Mesendoderm (in vitro differentiated cells): Measurements from ENCODE around the gene PBX4. TPM values are rescaled to one million over a fixed set of nuclear protein-coding genes. Genes with fewer than 3 reads are reported as not detected.
A peak's percentile ranks its signal among the peaks of the same experiment; 100 is the strongest.
"Not testable (repeated sequence)": the region's sequence is repeated elsewhere in the genome, so short reads cannot be mapped to it uniquely, and the experiment has no call there.

Experiments used
- DNase-seq: peaks from one replicate; pipeline ENCODE4 v3.0.0; 2013
- H2AK5ac ChIP-seq: 2 replicates; pipeline ENCODE4 v1.6.1; 2013; ENCODE audit warnings: low read length, inconsistent platforms
- H2BK120ac ChIP-seq: 2 replicates; pipeline ENCODE4 v1.6.1; 2013; ENCODE audit warnings: low read depth, mild to moderate bottlenecking, low read length, moderate library complexity, mixed read lengths
- H2BK15ac ChIP-seq: replicated peaks from 2 replicates; pipeline ENCODE4 v1.6.1; 2013; ENCODE audit warnings: low read depth, mild to moderate bottlenecking, moderate library complexity
- H2BK5ac ChIP-seq: 2 replicates; pipeline ENCODE4 v1.6.1; 2013; ENCODE audit warnings: low read length, inconsistent platforms
- H3K18ac ChIP-seq: 2 replicates; pipeline ENCODE4 v1.6.1; 2013; ENCODE audit warnings: mild to moderate bottlenecking, low read length, mixed read lengths
- H3K23ac ChIP-seq: one replicate; pipeline ENCODE4 v1.6.1; 2013; ENCODE audit warnings: low read length
- H3K27ac ChIP-seq: 2 replicates; pipeline ENCODE4 v1.5.1; 2013; ENCODE audit warnings: low read depth, mild to moderate bottlenecking, inconsistent platforms, low read length, moderate library complexity
- H3K27me3 ChIP-seq: 2 replicates; pipeline ENCODE4 v1.6.1; 2013; ENCODE audit warnings: low read length, control low read depth, mild to moderate bottlenecking, inconsistent platforms; ENCODE audit not compliant: insufficient read depth, poor library complexity
- H3K36me3 ChIP-seq: 2 replicates; pipeline ENCODE4 v1.6.1; 2013; ENCODE audit warnings: low read length, inconsistent platforms; ENCODE audit not compliant: control insufficient read depth, insufficient read depth
- H3K4ac ChIP-seq: one replicate; pipeline ENCODE4 v1.6.1; 2013; ENCODE audit warnings: low read depth, mild to moderate bottlenecking, low read length, moderate library complexity
- H3K4me1 ChIP-seq: 2 replicates; pipeline ENCODE4 v1.6.1; 2013; ENCODE audit warnings: low read depth, low read length, inconsistent platforms; ENCODE audit not compliant: control insufficient read depth
- H3K4me2 ChIP-seq: 2 replicates; pipeline ENCODE4 v1.6.1; 2013; ENCODE audit warnings: low read length
- H3K4me3 ChIP-seq: 2 replicates; pipeline ENCODE4 v1.5.1; 2013; ENCODE audit warnings: mild to moderate bottlenecking, low read length
- H3K56ac ChIP-seq: one replicate; pipeline ENCODE4 v1.6.1; 2013; ENCODE audit warnings: low read length
- H3K79me1 ChIP-seq: 2 replicates; pipeline ENCODE4 v1.6.1; 2013; ENCODE audit warnings: low read length, inconsistent platforms
- H3K79me2 ChIP-seq: 2 replicates; pipeline ENCODE4 v1.6.1; 2013; ENCODE audit warnings: mild to moderate bottlenecking, low read length; ENCODE audit not compliant: control insufficient read depth, insufficient read depth
- H3K9ac ChIP-seq: 2 replicates; pipeline ENCODE4 v1.6.1; 2013; ENCODE audit warnings: low read length, inconsistent platforms
- H4K5ac ChIP-seq: one replicate; pipeline ENCODE4 v1.6.1; 2013; ENCODE audit warnings: low read length
- H4K8ac ChIP-seq: one replicate; pipeline ENCODE4 v1.6.1; 2013; ENCODE audit warnings: low read depth, mild to moderate bottlenecking, control low read depth, low read length, moderate library complexity
- WGBS: extraction: QIAGEN DNeasy Blood & Tissue Kit; methylation state at CpG from one replicate; pipeline ENCODE4 v1.1.7; 2013; ENCODE audit warnings: low lambda C conversion rate, missing lambda C conversion rate; ENCODE audit not compliant: insufficient coverage; ENCODE audit errors: extremely low coverage; 5-methylcytosine and 5-hydroxymethylcytosine counted together
- polyA plus RNA-seq, 2 experiments: library from polyadenylated mRNA; stranded (reverse); fragments of 200-250 nt; gene quantifications; one replicate each; pipeline ENCODE4 v1.2.3, GENCODE V29; 2013

The PBX4 gene, protein sequence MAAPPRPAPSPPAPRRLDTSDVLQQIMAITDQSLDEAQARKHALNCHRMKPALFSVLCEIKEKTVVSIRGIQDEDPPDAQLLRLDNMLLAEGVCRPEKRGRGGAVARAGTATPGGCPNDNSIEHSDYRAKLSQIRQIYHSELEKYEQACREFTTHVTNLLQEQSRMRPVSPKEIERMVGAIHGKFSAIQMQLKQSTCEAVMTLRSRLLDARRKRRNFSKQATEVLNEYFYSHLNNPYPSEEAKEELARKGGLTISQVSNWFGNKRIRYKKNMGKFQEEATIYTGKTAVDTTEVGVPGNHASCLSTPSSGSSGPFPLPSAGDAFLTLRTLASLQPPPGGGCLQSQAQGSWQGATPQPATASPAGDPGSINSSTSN
- 1.0 TPM for polyA plus RNA-seq (2013, experiment 1 of 2)
- 1.2 TPM for polyA plus RNA-seq (2013, experiment 2 of 2)

DNA sequence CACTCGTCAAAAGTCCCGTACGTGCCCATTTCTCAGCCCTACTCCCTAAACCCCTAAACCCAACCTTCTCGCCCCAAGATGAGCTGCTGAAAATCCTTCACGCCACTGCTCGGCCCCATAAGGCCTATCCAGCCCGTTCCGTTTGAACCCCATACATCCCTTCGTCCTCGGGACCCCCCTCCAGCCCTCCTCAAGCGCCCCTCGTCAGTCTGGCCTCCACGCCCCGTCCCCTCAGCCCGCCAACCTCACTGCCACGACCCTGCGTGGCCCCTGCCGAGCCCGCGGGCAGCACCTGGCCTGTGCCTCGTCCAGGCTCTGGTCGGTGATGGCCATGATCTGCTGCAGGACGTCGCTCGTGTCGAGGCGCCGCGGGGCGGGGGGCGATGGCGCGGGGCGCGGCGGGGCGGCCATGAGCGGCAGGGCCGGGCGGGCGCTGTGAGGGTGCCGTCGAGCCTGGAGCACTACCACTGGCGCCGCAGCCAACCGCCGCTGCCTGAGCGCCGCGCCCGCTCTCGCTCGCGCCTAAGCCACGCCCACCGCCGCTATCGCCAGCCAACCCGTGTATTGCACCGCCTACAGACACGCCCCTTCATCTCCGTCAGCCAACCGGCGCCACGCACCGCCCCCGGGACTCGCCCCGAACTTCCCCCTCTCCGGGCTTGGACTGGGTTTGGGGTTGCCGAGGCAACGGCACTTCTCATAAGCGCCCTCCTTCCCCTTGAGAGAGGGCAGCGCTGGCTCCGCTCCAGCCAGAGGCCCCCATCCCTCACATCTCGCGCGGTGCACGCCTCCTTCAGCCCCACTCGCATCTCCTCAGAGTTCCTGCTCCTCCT is at the start of gene PBX4:
PBX4 (minus strand) TSS at position 469 of the 833 bp plus-strand sequence; CDS start at position 411, 58 bp downstream.
- Histone ChIP-seq H2BK5ac (no peak within 1 kb of the TSS), H3K4me2 (peak within 1 kb of the TSS; percentile 68), H3K36me3 (no peaks in the 10 kb centered on the region), H3K23ac (no peak within 1 kb of the TSS), H3K27ac (no peak within 1 kb of the TSS), H3K4ac (no peak within 1 kb of the TSS), H4K5ac (no peak within 1 kb of the TSS), H3K79me1 (no peaks in the 10 kb centered on the region), H3K56ac (peak within 1 kb of the TSS; percentile 96), H3K79me2 (no peaks in the 10 kb centered on the region), H2BK15ac (no peak within 1 kb of the TSS), H3K27me3 (no peaks in the 10 kb centered on the region), H3K4me1 (no peaks in the 10 kb centered on the region), H3K9ac (peak within 1 kb of the TSS; percentile 81), H2AK5ac (no peak within 1 kb of the TSS), H4K8ac (no peak within 1 kb of the TSS), H2BK120ac (no peak within 1 kb of the TSS), H3K4me3 (peak within 1 kb of the TSS; percentile 30), H3K18ac (no peak within 1 kb of the TSS)
- peak; percentile 98 for DNase-seq
- no CpG with 5 or more reads among the region's 80 CpGs for WGBS

DNA sequence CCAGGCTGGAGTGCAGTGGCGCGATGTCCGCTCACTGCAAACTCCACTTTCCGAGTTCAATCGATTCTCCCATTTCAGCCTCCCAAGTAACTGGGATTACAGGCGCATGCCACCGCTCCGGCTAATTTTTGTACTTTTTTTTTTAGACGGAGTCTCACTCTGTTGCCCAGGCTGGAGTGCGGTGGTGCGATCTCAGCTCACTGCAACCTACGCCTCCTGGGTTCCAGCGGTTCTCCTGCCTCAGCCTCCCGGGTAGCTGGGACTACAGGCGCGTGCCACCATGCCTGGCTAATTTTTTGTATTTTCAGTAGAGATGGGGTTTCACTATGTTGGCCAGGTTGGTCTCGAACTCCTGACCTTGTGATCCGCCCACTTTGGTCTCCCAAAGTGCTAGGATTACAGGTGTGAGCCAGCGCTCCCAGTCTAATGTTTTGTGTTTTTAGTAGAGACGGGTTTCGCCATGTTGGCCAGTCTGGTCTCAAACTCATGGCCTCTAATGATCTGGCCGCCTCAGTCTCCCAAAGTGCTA is 47.0 kb upstream of the PBX4 start:
- H2BK120ac ChIP-seq, H4K8ac ChIP-seq, H4K5ac ChIP-seq, H2AK5ac ChIP-seq, H3K4ac ChIP-seq, H2BK5ac ChIP-seq, H3K27ac ChIP-seq, H3K23ac ChIP-seq, H3K36me3 ChIP-seq, H3K4me3 ChIP-seq, H3K18ac ChIP-seq, H2BK15ac ChIP-seq, H3K27me3 ChIP-seq, H3K4me1 ChIP-seq, H3K4me2 ChIP-seq, DNase-seq, H3K9ac ChIP-seq, H3K56ac ChIP-seq: not testable (repeated sequence)
- Histone ChIP-seq H3K79me2 (peaks cover 32% of the 10 kb centered on the region), H3K79me1 (peaks cover 18% of the 10 kb centered on the region)
- no CpG with 5 or more reads among the region's 22 CpGs for WGBS

DNA sequence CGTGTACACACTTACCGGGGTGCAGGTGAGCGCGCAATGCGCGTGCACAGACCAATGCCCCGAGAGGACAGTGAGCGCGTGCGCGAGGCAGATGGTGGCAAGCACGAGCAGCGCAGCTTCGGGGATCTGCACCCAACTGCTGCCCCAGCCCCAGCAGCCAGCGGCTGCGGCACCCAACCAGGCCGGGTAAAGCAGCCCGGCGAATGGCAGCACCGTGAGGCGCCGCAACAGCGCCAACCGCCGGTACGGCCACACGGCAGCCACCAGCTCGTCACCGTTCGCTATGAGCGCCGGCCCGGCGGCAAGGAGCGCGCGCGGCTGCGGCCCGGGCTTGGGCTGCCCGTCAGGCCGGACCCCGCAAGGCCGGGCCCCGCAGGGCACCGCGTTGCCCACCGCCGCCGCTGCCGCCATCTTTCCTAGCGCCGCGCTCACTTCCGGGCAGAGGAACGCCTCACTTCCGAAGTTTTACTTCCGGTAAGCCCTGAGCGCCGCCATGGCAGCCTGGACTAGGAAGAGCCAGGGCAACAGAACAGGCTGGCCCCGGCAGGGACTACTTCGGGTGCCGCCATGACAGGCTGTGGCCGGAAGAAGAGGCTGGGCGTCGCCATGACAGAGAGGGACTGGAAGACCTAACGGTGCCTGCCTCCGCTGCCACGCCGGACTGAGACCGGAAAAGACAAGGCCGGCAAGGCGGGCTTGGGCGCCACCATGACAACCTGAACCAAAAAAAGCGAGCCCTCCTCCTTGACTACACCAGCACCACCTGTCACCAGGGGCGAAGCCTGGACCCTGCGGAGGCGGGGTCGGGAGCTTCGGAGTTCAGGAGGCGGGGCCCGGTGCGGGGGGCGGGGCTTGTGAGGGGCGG is 45.0 kb upstream of the PBX4 start, which contains the start of gene ATP13A1:
ATP13A1 (minus strand) TSS at position 421 of the 865 bp plus-strand sequence; CDS start at position 411, 10 bp downstream.
- Histone ChIP-seq H3K4me3 (peak within 1 kb of the TSS; percentile 90), H3K36me3 (peaks cover 7% of the 10 kb centered on the region), H3K23ac (peak within 1 kb of the TSS; percentile 99), H3K79me1 (peaks cover 23% of the 10 kb centered on the region), H3K56ac (peak within 1 kb of the TSS; percentile 98), H3K4me1 (peaks cover 4% of the 10 kb centered on the region), H2BK15ac (no peak within 1 kb of the TSS), H2AK5ac (peak within 1 kb of the TSS; percentile 52), H3K79me2 (peaks cover 28% of the 10 kb centered on the region), H3K4ac (peak within 1 kb of the TSS; percentile 46), H3K18ac (peak within 1 kb of the TSS; percentile 72), H3K9ac (peak within 1 kb of the TSS; percentile 94), H4K8ac (no peak within 1 kb of the TSS), H2BK5ac (peak within 1 kb of the TSS; percentile 7), H3K4me2 (peak within 1 kb of the TSS; percentile 42), H4K5ac (no peak within 1 kb of the TSS), H3K27me3 (no peaks in the 10 kb centered on the region), H3K27ac (peak within 1 kb of the TSS; percentile 69), H2BK120ac (no peak within 1 kb of the TSS)
- no CpG with 5 or more reads among the region's 85 CpGs for WGBS
- peak; percentile 98 for DNase-seq

DNA sequence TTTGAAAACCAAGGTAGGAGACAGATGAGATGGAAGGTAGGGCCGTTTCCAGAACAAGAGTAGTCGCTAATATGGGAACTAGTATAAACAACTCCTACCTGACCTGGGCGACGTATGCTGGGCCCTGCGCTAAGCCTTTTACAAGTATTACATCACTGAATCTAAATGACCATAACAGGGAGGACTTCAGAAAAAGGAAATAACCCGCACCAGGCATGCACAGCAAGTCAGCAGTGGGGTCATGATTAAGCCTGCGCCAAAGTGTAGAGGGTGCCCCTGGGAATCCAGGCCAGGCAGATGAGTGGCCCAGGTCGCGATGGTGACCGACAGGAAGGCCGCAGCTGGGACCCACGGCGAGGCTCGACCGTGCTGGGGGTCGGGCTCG is 44.4 kb upstream of the PBX4 start:
- Histone ChIP-seq H2BK15ac (no peak overlapping the region), H3K4me1 (peaks cover 4% of the 10 kb centered on the region), H3K27me3 (no peaks in the 10 kb centered on the region), H4K8ac (no peak overlapping the region), H3K36me3 (peaks cover 11% of the 10 kb centered on the region), H3K56ac (peak overlapping the region; percentile 98), H2AK5ac (peak overlapping the region; percentile 52), H2BK5ac (no peak overlapping the region), H2BK120ac (no peak overlapping the region), H3K18ac (no peak overlapping the region), H4K5ac (no peak overlapping the region), H3K27ac (no peak overlapping the region), H3K4me2 (peak overlapping the region; percentile 19), H3K79me1 (peaks cover 25% of the 10 kb centered on the region), H3K23ac (peak overlapping the region; percentile 99), H3K79me2 (peaks cover 28% of the 10 kb centered on the region), H3K9ac (peak overlapping the region; percentile 94), H3K4ac (peak overlapping the region; percentile 46), H3K4me3 (peak overlapping the region; percentile 90)
- DNase-seq: no peak
- WGBS: no CpG with 5 or more reads among the region's 17 CpGs

DNA sequence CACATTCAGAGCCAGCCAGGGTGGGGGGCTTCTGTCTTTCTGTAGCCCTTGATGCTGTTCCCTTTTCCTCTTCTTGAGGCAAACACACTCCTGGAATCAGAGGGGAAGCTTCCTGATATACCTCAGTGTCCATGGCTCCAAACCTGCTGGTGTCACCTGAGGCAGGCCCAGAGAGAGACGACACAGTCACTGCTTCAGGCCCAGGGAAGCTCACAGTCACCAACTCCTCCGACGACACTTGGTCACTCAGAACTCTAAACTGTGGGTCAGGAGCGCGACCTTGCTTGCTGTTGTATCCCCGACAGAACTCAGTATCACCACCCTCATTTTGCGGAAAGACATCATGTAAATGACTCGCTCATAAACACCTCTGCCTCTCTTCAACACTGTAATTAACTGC is 43.9 kb upstream of the PBX4 start:
- no peak for DNase-seq
- Histone ChIP-seq H2BK5ac (no peak overlapping the region), H3K9ac (peak overlapping the region; percentile 94), H2BK15ac (no peak overlapping the region), H3K36me3 (peaks cover 13% of the 10 kb centered on the region), H2AK5ac (no peak overlapping the region), H4K8ac (no peak overlapping the region), H3K27me3 (no peaks in the 10 kb centered on the region), H3K4ac (no peak overlapping the region), H3K4me1 (peaks cover 4% of the 10 kb centered on the region), H3K79me2 (peaks cover 28% of the 10 kb centered on the region), H3K4me3 (no peak overlapping the region), H3K56ac (peak overlapping the region; percentile 98), H2BK120ac (no peak overlapping the region), H3K4me2 (peak overlapping the region; percentile 19), H3K18ac (no peak overlapping the region), H3K79me1 (peaks cover 25% of the 10 kb centered on the region), H4K5ac (no peak overlapping the region), H3K23ac (no peak overlapping the region), H3K27ac (no peak overlapping the region)
- no CpG with 5 or more reads among the region's 8 CpGs for WGBS
